Measurements from ENCODE around the gene EML2. TPM values are rescaled to one million over a fixed set of nuclear protein-coding genes. Genes with fewer than 3 reads are reported as not detected.
"Not testable (repeated sequence)": the region's sequence is repeated elsewhere in the genome, so short reads cannot be mapped to it uniquely, and the experiment has no call there.

Gene EML2
- total RNA-seq, 2 experiments from 2014 or later = 159 to 183 TPM

GRCh38 chr19:45636275-45636674 is 2.9 kb downstream of the EML2 start:
- no peak for DNase-seq
- Mint-ChIP-seq H3K27ac (no peak overlapping the region), H3K36me3 (peaks cover 35% of the 10 kb centered on the region), H3K9me3 (no peaks in the 10 kb centered on the region), H3K4me1 (ENCODE audit: low read depth) (peaks cover 29% of the 10 kb centered on the region), H3K4me3 (no peak overlapping the region), H3K27me3 (no peaks in the 10 kb centered on the region)
- ChIA-PET CTCF (no interaction called here), POLR2A (no interaction called here)
- intact Hi-C loops (cut with micrococcal nuclease) = no loop called here

GRCh38 chr19:45632468-45633196 is 6.6 kb downstream of the EML2 start:
- intact Hi-C loops (cut with micrococcal nuclease) = no loop called here
- Mint-ChIP-seq H3K27ac (peak overlapping the region; percentile 68), H3K4me1 (ENCODE audit: low read depth) (peaks cover 24% of the 10 kb centered on the region), H3K9me3 (no peaks in the 10 kb centered on the region), H3K36me3 (peaks cover 34% of the 10 kb centered on the region), H3K27me3 (no peaks in the 10 kb centered on the region), H3K4me3 (no peak overlapping the region)
- ChIA-PET POLR2A (interaction anchor here (0.6 to 3.5 kb wide), 2 partner anchors 9 to 181 kb away, joined by 3 to 51 read pairs; no protein-coding TSS in a partner anchor), CTCF (interaction anchor here (0.7 to 0.9 kb wide), 4 partner anchors 9 to 42 kb away, joined by 3 read pairs; no protein-coding TSS in a partner anchor)
- peak; percentile 75 for DNase-seq

GRCh38 chr19:45630463-45630862 is 8.7 kb downstream of the EML2 start:
- CTCF ChIA-PET = interaction anchor here (0.6 to 2.4 kb wide), 9 partner anchors 10 to 191 kb away, joined by 3 to 19 read pairs (median 4); partner anchors contain the start of genes QPCTL and SNRPD2
- no peak overlapping the region for H3K4me3 Mint-ChIP-seq
- POLR2A ChIA-PET = interaction anchor here (0.6 to 3.5 kb wide), 3 partner anchors 11 to 186 kb away, joined by 5 to 51 read pairs (median 9); no protein-coding TSS in a partner anchor
- H3K9me3 Mint-ChIP-seq = no peaks in the 10 kb centered on the region
- H3K27me3 Mint-ChIP-seq = no peaks in the 10 kb centered on the region
- intact Hi-C loops (cut with micrococcal nuclease) = loop anchor here (1.0 kb wide), 2 partner anchors 12 to 16 kb away; no protein-coding TSS in a partner anchor
- DNase-seq = peak; percentile 69
- H3K36me3 Mint-ChIP-seq = peaks cover 38% of the 10 kb centered on the region
- H3K4me1 Mint-ChIP-seq (ENCODE audit: low read depth) = peaks cover 26% of the 10 kb centered on the region
- peak overlapping the region; percentile 92 for H3K27ac Mint-ChIP-seq

- DNase-seq = peak; percentile 37
- H3K27ac Mint-ChIP-seq = peak overlapping the region; percentile 92
- intact Hi-C loops (cut with micrococcal nuclease) = loop anchor here (1.0 kb wide), 2 partner anchors 13 to 15 kb away; no protein-coding TSS in a partner anchor
- CTCF ChIA-PET = interaction anchor here (0.6 to 2.4 kb wide), 4 partner anchors 14 to 71 kb away, joined by 3 to 8 read pairs (median 4); partner anchors contain the start of genes QPCTL and SNRPD2
- no peaks in the 10 kb centered on the region for H3K27me3 Mint-ChIP-seq
- H3K9me3 Mint-ChIP-seq = no peaks in the 10 kb centered on the region
- H3K4me3 Mint-ChIP-seq = peak overlapping the region; percentile 16
- peaks cover 27% of the 10 kb centered on the region for H3K4me1 Mint-ChIP-seq (ENCODE audit: low read depth)
- peaks cover 42% of the 10 kb centered on the region for H3K36me3 Mint-ChIP-seq
- POLR2A ChIA-PET = interaction anchor here (1.5 to 3.5 kb wide), 2 partner anchors 12 to 16 kb away, joined by 9 to 51 read pairs; no protein-coding TSS in a partner anchor
Measured at GRCh38 chr19:45629704-45630103, 9.5 kb downstream of the EML2 start.

GRCh38 chr19:45628219-45628618 is 11.0 kb downstream of the EML2 start:
- H3K4me3 Mint-ChIP-seq; H3K9me3 Mint-ChIP-seq; H3K27me3 Mint-ChIP-seq; CTCF ChIA-PET; intact Hi-C loops (cut with micrococcal nuclease); POLR2A ChIA-PET; H3K27ac Mint-ChIP-seq; DNase-seq: not testable (repeated sequence)
- H3K36me3 Mint-ChIP-seq = peaks cover 49% of the 10 kb centered on the region
- peaks cover 27% of the 10 kb centered on the region for H3K4me1 Mint-ChIP-seq (ENCODE audit: low read depth)

- ChIA-PET CTCF (no interaction called here), POLR2A (interaction anchor here (0.6 kb wide), 1 partner anchor 88 kb away, joined by 3 read pairs; no protein-coding TSS in a partner anchor)
- peaks cover 49% of the 10 kb centered on the region for H3K36me3 Mint-ChIP-seq
Measured at GRCh38 chr19:45623984-45624383, 15.2 kb downstream of the EML2 start.

GRCh38 chr19:45621976-45622503 is 17.2 kb downstream of the EML2 start:
- DNase-seq = no peak
- ChIA-PET CTCF (no interaction called here), POLR2A (no interaction called here)
- peaks cover 2% of the 10 kb centered on the region for H3K4me1 Mint-ChIP-seq (ENCODE audit: low read depth)
- H3K27me3 Mint-ChIP-seq = no peaks in the 10 kb centered on the region
- H3K36me3 Mint-ChIP-seq = peaks cover 50% of the 10 kb centered on the region
- H3K4me3 Mint-ChIP-seq = no peak overlapping the region
- H3K27ac Mint-ChIP-seq = peak overlapping the region; percentile 16
- intact Hi-C loops (cut with micrococcal nuclease) = no loop called here
- no peaks in the 10 kb centered on the region for H3K9me3 Mint-ChIP-seq

More at GRCh38 chr19:45623984-45624383, 15.2 kb downstream of the EML2 start:
- Mint-ChIP-seq H3K27me3 (no peaks in the 10 kb centered on the region), H3K4me1 (ENCODE audit: low read depth) (peaks cover 2% of the 10 kb centered on the region), H3K27ac (no peak overlapping the region), H3K4me3 (no peak overlapping the region), H3K9me3 (no peaks in the 10 kb centered on the region)
- no peak for DNase-seq
- intact Hi-C loops (cut with micrococcal nuclease) = no loop called here

GRCh38 chr19:45621389-45621788 is 17.8 kb downstream of the EML2 start:
- ChIA-PET POLR2A (no interaction called here), CTCF (no interaction called here)
- peaks cover 6% of the 10 kb centered on the region for H3K4me1 Mint-ChIP-seq (ENCODE audit: low read depth)
- intact Hi-C loops (cut with micrococcal nuclease) = no loop called here
- DNase-seq = no peak
- no peak overlapping the region for H3K27ac Mint-ChIP-seq
- no peaks in the 10 kb centered on the region for H3K27me3 Mint-ChIP-seq
- H3K36me3 Mint-ChIP-seq = peaks cover 54% of the 10 kb centered on the region
- H3K4me3 Mint-ChIP-seq = no peak overlapping the region
- no peaks in the 10 kb centered on the region for H3K9me3 Mint-ChIP-seq

GRCh38 chr19:45616704-45617017 is 22.5 kb downstream of the EML2 start:
- H3K9me3 Mint-ChIP-seq = no peaks in the 10 kb centered on the region

GRCh38 chr19:45615795-45616703 is 23.1 kb downstream of the EML2 start:
- H3K4me3 Mint-ChIP-seq = no peak overlapping the region
- H3K9me3 Mint-ChIP-seq = no peaks in the 10 kb centered on the region
- DNase-seq = peak; percentile 94
- peaks cover 64% of the 10 kb centered on the region for H3K36me3 Mint-ChIP-seq
- intact Hi-C loops (cut with micrococcal nuclease) = no loop called here
- H3K4me1 Mint-ChIP-seq (ENCODE audit: low read depth) = peaks cover 28% of the 10 kb centered on the region
- ChIA-PET POLR2A (interaction anchor here (4.6 kb wide), 1 partner anchor 26 kb away, joined by 54 read pairs; no protein-coding TSS in a partner anchor), CTCF (interaction anchor here (0.6 to 7.3 kb wide), 3 partner anchors 9 to 76 kb away, joined by 3 to 58 read pairs (median 5); partner anchors contain the start of gene QPCTL)
- H3K27ac Mint-ChIP-seq = peak overlapping the region; percentile 67
- H3K27me3 Mint-ChIP-seq = no peaks in the 10 kb centered on the region

More at GRCh38 chr19:45616704-45617017, 22.5 kb downstream of the EML2 start:
- Mint-ChIP-seq H3K27ac (no peak overlapping the region), H3K36me3 (peaks cover 62% of the 10 kb centered on the region), H3K4me3 (no peak overlapping the region), H3K4me1 (ENCODE audit: low read depth) (peaks cover 28% of the 10 kb centered on the region), H3K27me3 (no peaks in the 10 kb centered on the region)
- ChIA-PET CTCF (interaction anchor here (1.1 to 7.3 kb wide), 2 partner anchors 26 to 76 kb away, joined by 3 to 58 read pairs; partner anchors contain the start of gene QPCTL), POLR2A (interaction anchor here (4.6 kb wide), 1 partner anchor 25 kb away, joined by 54 read pairs; no protein-coding TSS in a partner anchor)
- no peak for DNase-seq
- intact Hi-C loops (cut with micrococcal nuclease) = no loop called here

- H3K4me1 Mint-ChIP-seq (ENCODE audit: low read depth) = peaks cover 28% of the 10 kb centered on the region
- intact Hi-C loops (cut with micrococcal nuclease); H3K9me3 Mint-ChIP-seq; DNase-seq; H3K27me3 Mint-ChIP-seq; H3K4me3 Mint-ChIP-seq: not testable (repeated sequence)
- ChIA-PET POLR2A (interaction anchor here (0.6 to 4.6 kb wide), 4 partner anchors 9 to 271 kb away, joined by 3 to 54 read pairs (median 7); partner anchors contain the start of gene IRF2BP1), CTCF (interaction anchor here (1.1 to 7.3 kb wide), 3 partner anchors 24 to 57 kb away, joined by 4 to 58 read pairs (median 5); no protein-coding TSS in a partner anchor)
- peaks cover 64% of the 10 kb centered on the region for H3K36me3 Mint-ChIP-seq
- H3K27ac Mint-ChIP-seq = peak overlapping the region; percentile 99
Measured at GRCh38 chr19:45615056-45615455, 24.1 kb downstream of the EML2 start.

Data from activated CD4-positive, alpha-beta memory T cell treated with anti-CD3 and anti-CD28 coated beads for 36 hours (primary cell).